Effector CD8-positive, alpha-beta T cell (primary cell): Measurements from ENCODE around the gene SDE2.
"Not testable (repeated sequence)": the region's sequence is repeated elsewhere in the genome, so short reads cannot be mapped to it uniquely, and the experiment has no call there.

Experiments used
- DNase-seq: peaks from one replicate; lab custom pipeline; 2025; lab: John Stamatoyannopoulos, UW

The SDE2 gene

GRCh38 chr1:226006686-226007085 is 7.5 kb upstream of the SDE2 start:
- DNase-seq, result no peak

- DNase-seq, result no peak
These were observed 5.3 kb upstream of the SDE2 start for GRCh38 chr1:226004396-226004795.

- no peak for DNase-seq
These were observed 4.5 kb upstream of the SDE2 start for GRCh38 chr1:226003502-226004170.

GRCh38 chr1:226002667-226003501 is 3.7 kb upstream of the SDE2 start:
- DNase-seq, result no peak

GRCh38 chr1:226001963-226002666 is 3.0 kb upstream of the SDE2 start:
- peak; percentile 44 for DNase-seq

- no peak for DNase-seq
These were observed 1.9 kb upstream of the SDE2 start for GRCh38 chr1:226001088-226001487.

- not testable (repeated sequence) for DNase-seq
These were observed 1.4 kb upstream of the SDE2 start for GRCh38 chr1:226000493-226001081.

- DNase-seq, result no peak
These were observed 782 bp upstream of the SDE2 start for GRCh38 chr1:225999912-226000337.

- no peak for DNase-seq
These were observed 450 bp downstream of the SDE2 start for GRCh38 chr1:225998560-225999226.

GRCh38 chr1:225996946-225997545 is 2.1 kb downstream of the SDE2 start:
- DNase-seq, result no peak

- DNase-seq, result no peak
These were observed 3.0 kb downstream of the SDE2 start for GRCh38 chr1:225995919-225996864.

- DNase-seq, result no peak
These were observed 8.3 kb downstream of the SDE2 start for GRCh38 chr1:225990705-225991464.

GRCh38 chr1:225987491-225988316 is 11.4 kb downstream of the SDE2 start:
- DNase-seq, result no peak

- DNase-seq, result no peak
These were observed 17.4 kb downstream of the SDE2 start for GRCh38 chr1:225981714-225982113.

GRCh38 chr1:225980005-225980836 is 18.9 kb downstream of the SDE2 start:
- no peak for DNase-seq

- no peak for DNase-seq
These were observed 19.7 kb downstream of the SDE2 start for GRCh38 chr1:225979421-225979820.

- DNase-seq, result no peak
These were observed 21.0 kb downstream of the SDE2 start for GRCh38 chr1:225977937-225978748.
